HG03469 (cell line): Measurements from ENCODE around the gene PIAS2.
"Not testable (repeated sequence)": the region's sequence is repeated elsewhere in the genome, so short reads cannot be mapped to it uniquely, and the experiment has no call there.

Experiments
- ATAC-seq: cut with Tn5 transposase; IDR thresholded peaks from one replicate; pipeline ENCODE4 v1.9.1; 2021; ENCODE audit warnings: mild to moderate bottlenecking, moderate library complexity, moderate number of reproducible peaks; ENCODE audit not compliant: unreplicated experiment

The PIAS2 gene

GRCh38 chr18:46842583-46842982 lies 74.7 kb downstream of the PIAS2 start:
- no peak for ATAC-seq

- ATAC-seq = no peak
These were observed 83.4 kb downstream of the PIAS2 start for GRCh38 chr18:46833899-46834298.

GRCh38 chr18:46832849-46833248 lies 84.5 kb downstream of the PIAS2 start:
- ATAC-seq = no peak

GRCh38 chr18:46832422-46832821 lies 84.9 kb downstream of the PIAS2 start:
- not testable (repeated sequence) for ATAC-seq

DNA sequence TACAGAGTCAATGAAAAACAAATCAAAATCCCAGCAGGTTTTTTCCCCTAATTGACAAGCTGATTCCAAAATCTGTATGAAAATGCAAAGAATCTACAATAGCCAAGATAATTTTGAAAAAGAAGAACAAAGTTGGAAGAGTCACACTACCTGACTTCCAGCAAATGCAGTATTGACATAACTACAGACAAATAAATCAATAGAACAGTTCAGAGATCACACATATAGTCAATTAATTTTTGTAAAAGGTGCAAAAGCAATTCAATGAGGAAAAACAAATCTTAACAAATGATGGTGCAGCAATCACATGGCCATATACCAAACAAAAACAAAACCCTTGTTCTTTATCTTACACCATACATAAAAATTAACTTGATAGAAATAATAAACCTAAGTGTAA lies 85.9 kb downstream of the PIAS2 start:
- no peak for ATAC-seq

- no peak for ATAC-seq
These were observed 86.7 kb downstream of the PIAS2 start for GRCh38 chr18:46830633-46831032.

- ATAC-seq = no peak
These were observed 87.4 kb downstream of the PIAS2 start for GRCh38 chr18:46829947-46830346.

DNA sequence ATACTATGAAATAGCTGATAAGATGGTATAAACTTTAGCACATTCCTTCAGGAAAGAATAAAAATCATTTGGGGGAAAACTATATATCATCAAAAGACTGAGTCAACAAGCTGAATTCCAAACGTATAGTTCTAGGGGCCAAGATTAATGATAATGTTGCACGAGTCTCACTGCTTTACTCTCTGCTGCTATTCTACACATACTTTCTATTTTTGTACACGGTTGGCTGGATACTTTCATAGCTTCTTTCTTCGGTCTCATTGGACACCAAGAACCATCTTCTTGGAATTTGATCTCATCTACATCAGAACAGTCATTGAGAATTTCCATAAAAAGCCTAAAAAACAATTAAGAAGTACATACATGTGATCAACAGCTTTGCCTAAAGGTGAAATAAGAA lies 87.8 kb downstream of the PIAS2 start:
- no peak for ATAC-seq

DNA sequence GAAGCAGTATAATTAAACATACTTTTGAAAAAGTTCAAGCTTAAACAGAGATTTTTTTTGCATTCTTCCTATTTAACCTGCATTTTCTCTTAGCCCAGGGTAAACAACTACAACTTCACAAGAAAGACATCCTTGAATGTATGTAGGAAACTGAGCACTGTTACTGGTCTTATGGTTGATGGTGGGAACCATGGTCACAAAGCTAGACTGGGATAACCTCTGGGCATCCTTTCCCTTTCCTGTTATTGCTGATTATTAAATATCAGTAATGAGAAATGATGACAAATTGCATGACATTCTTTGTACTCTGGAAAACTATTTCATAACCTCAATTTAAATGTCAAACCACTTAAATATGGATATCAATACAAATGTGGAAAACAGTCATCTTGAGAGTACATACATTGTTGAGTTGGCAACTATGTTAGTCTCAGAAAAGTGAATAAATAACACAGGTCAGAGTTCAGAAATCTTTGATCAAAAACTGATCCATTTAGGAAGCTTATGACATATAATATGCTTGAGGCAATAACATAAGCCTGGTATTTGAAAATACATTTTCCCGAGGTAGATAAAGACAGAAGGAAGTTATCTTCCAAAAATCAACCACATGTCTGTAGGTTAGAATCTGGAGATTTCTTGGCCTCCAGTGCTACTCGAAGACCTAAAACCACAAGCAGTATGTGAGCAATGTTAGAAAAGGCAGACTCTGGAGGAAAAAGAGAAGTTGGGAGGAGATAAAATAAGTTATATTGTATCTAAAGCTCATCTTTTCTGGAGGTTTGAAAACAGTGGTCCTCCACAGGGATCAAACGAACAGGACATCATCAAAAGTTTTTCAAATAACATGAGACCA lies 95.2 kb downstream of the PIAS2 start:
- ATAC-seq = no peak

- no peak for ATAC-seq
These were observed 96.4 kb downstream of the PIAS2 start for GRCh38 chr18:46820863-46821262.

DNA sequence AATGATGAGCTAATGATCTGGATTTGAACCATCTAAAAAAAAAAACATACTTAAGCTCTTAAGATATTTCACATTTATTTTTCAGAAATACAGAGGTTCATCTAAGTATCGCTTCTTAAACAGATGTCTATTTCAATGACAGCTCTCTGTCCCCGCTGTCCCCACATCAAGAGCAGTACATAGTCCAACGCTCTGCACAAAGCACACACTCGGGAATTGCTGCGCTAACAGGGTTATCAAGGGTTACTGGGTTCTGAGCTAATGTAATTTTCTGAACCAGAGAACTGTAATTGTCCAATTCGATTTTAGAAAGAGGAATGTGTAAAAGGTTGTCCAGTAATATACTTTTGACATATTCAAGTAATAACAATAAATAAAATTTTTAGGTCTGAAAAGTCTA lies 101.6 kb downstream of the PIAS2 start:
- no peak for ATAC-seq

- ATAC-seq = no peak
These were observed 102.9 kb downstream of the PIAS2 start for GRCh38 chr18:46814399-46814798.

GRCh38 chr18:46812311-46812710 lies 105.0 kb downstream of the PIAS2 start:
- no peak for ATAC-seq

DNA sequence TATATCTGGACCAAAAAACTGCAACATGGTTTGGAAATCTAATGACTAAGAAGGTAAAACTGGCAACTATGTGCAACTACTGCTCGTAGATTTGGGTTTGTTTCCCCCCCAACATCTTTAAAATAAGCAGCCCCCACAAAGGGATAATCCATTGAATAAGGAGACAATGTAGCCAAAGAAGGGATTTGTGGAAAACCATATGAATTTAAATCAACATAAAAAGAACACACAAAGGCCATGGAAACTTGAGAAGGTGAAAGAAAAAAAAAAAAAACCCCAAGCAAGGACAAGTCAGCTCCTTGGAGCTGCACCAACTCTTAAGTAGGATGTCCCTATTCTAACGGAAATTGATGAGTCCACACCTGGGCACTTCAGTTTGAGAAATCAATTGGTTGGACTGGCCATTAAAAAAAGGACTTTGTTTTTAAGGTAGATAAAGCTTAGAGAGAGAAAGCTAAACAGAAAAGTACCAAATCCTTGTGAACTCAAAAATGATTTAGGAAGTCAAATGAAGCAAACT lies 106.8 kb downstream of the PIAS2 start:
- ATAC-seq = no peak

DNA sequence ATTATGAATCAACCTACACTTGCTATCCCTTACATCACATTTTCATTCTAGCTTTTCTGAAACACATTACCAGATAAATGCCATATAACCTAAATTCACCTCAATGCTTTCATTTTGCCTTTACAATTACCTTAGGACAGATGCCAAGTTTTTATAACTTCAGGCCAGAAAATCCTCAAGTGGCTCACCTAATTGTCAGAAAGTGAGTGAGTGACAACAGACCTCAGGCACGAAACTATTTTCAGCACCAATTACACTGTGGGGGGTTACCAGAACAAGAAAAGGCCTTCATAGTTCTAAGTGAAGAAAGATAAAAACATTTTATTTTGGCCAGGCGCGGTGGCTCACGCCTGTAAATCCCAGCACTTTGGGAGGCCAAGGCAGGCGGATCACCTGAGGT lies 108.2 kb downstream of the PIAS2 start:
- ATAC-seq = no peak

DNA sequence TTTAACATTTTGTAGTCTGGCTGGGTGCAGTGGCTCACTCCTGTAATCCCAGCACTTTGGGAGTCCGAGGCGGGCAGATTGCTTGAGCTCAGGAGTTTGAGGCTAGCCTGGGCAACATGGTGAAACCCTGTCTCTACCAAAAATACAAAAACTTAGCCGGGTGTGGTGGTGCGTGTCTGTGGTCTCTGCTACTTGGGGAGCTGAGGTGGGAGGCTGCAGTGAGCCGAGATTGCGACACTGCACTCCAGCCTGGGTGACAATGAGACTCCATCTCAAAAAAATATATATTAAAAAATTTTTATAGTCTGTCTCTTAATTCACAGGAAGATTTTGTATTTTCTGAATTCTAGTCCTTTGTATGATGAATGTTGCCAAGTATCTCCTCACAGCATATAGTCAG lies 121.4 kb downstream of the PIAS2 start:
- not testable (repeated sequence) for ATAC-seq

- no peak for ATAC-seq
These were observed 122.7 kb downstream of the PIAS2 start for GRCh38 chr18:46794607-46795006.

- no peak for ATAC-seq
These were observed 123.7 kb downstream of the PIAS2 start for GRCh38 chr18:46793565-46793964.

- ATAC-seq = no peak
These were observed 128.2 kb downstream of the PIAS2 start for GRCh38 chr18:46789088-46789487.

- ATAC-seq = no peak
These were observed 129.6 kb downstream of the PIAS2 start for GRCh38 chr18:46787674-46788073.

GRCh38 chr18:46772357-46772756 lies 144.9 kb downstream of the PIAS2 start:
- ATAC-seq = no peak

DNA sequence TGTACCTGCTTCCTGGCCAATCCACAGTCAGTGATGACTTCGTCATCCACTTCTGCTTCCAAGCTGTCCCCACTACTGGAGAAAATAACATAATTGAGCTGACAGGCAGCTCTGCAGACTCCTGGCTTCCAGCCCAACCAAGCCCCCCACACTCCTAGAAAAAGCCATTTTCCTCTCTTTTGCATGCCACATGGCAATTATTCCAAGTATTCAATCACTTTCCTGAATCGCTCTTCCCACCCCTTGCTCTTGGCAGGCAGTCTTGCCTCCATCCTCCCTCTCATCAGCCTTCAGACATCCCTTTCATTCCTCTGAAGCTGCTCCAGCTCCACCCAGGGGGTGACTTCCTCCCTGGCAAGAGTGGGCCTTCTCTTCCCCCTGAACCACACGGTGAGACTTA lies 146.2 kb downstream of the PIAS2 start:
- ATAC-seq = no peak

DNA sequence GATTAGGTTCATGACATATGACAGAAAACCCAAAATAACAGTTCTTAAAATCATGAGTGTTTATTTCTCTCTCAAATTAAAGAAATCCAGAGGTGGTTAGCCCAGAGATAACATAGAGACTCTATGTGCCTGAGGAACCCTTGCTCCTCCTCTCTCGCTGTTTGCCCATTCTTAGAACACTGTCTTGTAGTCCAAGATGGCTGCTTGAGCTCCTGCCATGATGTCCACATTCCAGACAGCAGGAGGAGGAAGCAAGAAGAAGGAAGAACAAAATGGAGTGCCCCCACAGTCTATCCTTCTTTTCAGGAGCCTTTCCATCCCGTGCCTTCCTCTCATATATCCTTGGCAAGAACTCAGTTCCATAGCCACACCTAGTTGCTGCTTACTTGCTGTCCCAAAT lies 146.6 kb downstream of the PIAS2 start:
- no peak for ATAC-seq
